ENCODE measurements around the gene ATP6V1B1. TPM values are rescaled to one million over a fixed set of nuclear protein-coding genes. Genes with fewer than 3 reads are reported as not detected.

Gene ATP6V1B1
- total RNA-seq, 1 donor from 2014 or later, result not detected

DNA sequence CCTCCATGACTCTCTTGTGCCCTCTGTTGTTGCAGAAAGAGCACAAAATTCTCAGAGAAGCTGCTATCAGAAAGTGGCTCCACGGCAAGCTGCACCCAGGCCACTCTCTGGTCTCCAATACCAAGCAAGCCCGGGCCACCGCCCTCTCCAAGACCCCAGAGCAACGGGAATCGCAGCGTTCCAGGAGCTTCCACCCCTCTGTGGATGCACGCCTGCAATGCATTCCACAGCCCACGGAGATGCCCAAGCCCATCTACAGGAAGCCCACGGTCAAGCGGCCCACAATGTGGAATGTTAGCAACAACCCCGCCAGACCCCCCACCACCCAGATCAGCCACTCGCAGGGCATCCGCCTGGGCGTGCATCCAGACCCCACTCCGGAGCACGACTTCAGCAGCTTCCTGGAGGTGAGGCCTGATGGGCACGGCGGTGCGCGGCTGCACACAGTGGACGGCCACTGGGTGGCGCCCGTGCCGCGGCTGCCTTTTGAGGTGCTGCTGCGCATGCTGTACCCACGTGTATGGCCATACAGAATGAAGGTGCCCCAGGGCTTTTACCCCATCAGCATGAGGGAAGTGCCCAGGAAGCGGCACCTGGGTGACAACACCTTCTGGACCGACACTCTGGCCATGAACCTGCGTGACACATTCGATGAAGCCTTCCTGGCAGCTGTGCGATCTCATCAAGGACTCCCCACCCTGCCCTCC, 49.0 kb downstream of the ATP6V1B1 start:
- intact Hi-C loops (cut with micrococcal nuclease), result loop anchor here (1.0 to 2.0 kb wide), 3 partner anchors 11 to 20 kb away; no protein-coding TSS in a partner anchor
- no peaks in the 10 kb centered on the region for H3K27me3 Mint-ChIP-seq
- H3K27ac Mint-ChIP-seq, result no peak overlapping the region
- H3K9me3 Mint-ChIP-seq, result no peaks in the 10 kb centered on the region
- peaks cover 12% of the 10 kb centered on the region for H3K4me1 Mint-ChIP-seq
- H3K36me3 Mint-ChIP-seq (ENCODE audit: low read depth), result peaks cover 32% of the 10 kb centered on the region
- peak overlapping the region; percentile 45 for H3K4me3 Mint-ChIP-seq
- DNase-seq, result peak; percentile 95

- Mint-ChIP-seq H3K9me3 (no peaks in the 10 kb centered on the region), H3K4me3 (no peak overlapping the region), H3K27me3 (no peaks in the 10 kb centered on the region), H3K36me3 (ENCODE audit: low read depth) (peaks cover 36% of the 10 kb centered on the region), H3K27ac (peak overlapping the region; percentile 66), H3K4me1 (peaks cover 12% of the 10 kb centered on the region)
- no peak for DNase-seq
- intact Hi-C loops (cut with micrococcal nuclease), result loop anchor here (1.0 to 2.0 kb wide), 3 partner anchors 10 to 20 kb away; no protein-coding TSS in a partner anchor
These were observed 49.6 kb downstream of the ATP6V1B1 start for GRCh38 chr2:70985283-70985688.

- no peaks in the 10 kb centered on the region for H3K9me3 Mint-ChIP-seq
- no peak for DNase-seq
- H3K4me1 Mint-ChIP-seq, result peaks cover 12% of the 10 kb centered on the region
- intact Hi-C loops (cut with micrococcal nuclease), result loop anchor here (1.0 to 2.0 kb wide), 3 partner anchors 9 to 21 kb away; no protein-coding TSS in a partner anchor
- H3K27ac Mint-ChIP-seq, result peak overlapping the region; percentile 25
- H3K36me3 Mint-ChIP-seq (ENCODE audit: low read depth), result peaks cover 38% of the 10 kb centered on the region
- no peak overlapping the region for H3K4me3 Mint-ChIP-seq
- H3K27me3 Mint-ChIP-seq, result no peaks in the 10 kb centered on the region
These were observed 50.3 kb downstream of the ATP6V1B1 start for GRCh38 chr2:70985956-70986355.

GRCh38 chr2:70986499-70987189, 50.9 kb downstream of the ATP6V1B1 start:
- no peak for DNase-seq
- no peaks in the 10 kb centered on the region for H3K9me3 Mint-ChIP-seq
- H3K27me3 Mint-ChIP-seq, result no peaks in the 10 kb centered on the region
- peaks cover 43% of the 10 kb centered on the region for H3K36me3 Mint-ChIP-seq (ENCODE audit: low read depth)
- no peak overlapping the region for H3K4me3 Mint-ChIP-seq
- H3K27ac Mint-ChIP-seq, result no peak overlapping the region
- H3K4me1 Mint-ChIP-seq, result peaks cover 14% of the 10 kb centered on the region
- intact Hi-C loops (cut with micrococcal nuclease), result no loop called here

DNA sequence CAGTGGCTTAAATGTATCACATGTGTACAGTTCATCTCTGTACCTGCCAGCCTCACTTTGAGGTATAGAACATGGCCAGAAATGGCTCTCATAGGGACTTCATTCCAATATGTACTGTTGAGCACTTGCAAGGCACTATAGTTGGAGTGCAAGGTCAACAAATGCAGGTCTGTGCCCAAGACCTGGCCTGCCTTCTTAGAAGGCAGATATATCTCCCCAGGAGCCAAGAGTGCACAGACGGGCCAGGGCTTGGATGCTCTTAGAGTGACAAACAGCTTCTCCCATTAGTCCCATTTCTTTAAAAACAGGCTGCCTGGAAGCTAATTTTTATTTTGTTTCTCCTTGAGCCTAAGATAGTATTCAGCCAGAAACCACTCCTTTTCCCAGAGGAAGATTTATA, 51.7 kb downstream of the ATP6V1B1 start:
- Mint-ChIP-seq H3K27ac (no peak overlapping the region), H3K4me3 (no peak overlapping the region), H3K27me3 (no peaks in the 10 kb centered on the region), H3K9me3 (no peaks in the 10 kb centered on the region), H3K4me1 (peaks cover 15% of the 10 kb centered on the region), H3K36me3 (ENCODE audit: low read depth) (peaks cover 47% of the 10 kb centered on the region)
- no peak for DNase-seq
- intact Hi-C loops (cut with micrococcal nuclease), result no loop called here

GRCh38 chr2:70988151-70988550, 52.5 kb downstream of the ATP6V1B1 start:
- peaks cover 52% of the 10 kb centered on the region for H3K36me3 Mint-ChIP-seq (ENCODE audit: low read depth)
- H3K4me3 Mint-ChIP-seq, result no peak overlapping the region
- no peaks in the 10 kb centered on the region for H3K27me3 Mint-ChIP-seq
- intact Hi-C loops (cut with micrococcal nuclease), result no loop called here
- DNase-seq, result no peak
- no peak overlapping the region for H3K27ac Mint-ChIP-seq
- peaks cover 20% of the 10 kb centered on the region for H3K4me1 Mint-ChIP-seq
- no peaks in the 10 kb centered on the region for H3K9me3 Mint-ChIP-seq

- no peak overlapping the region for H3K27ac Mint-ChIP-seq
- no peaks in the 10 kb centered on the region for H3K9me3 Mint-ChIP-seq
- no peak for DNase-seq
- no peaks in the 10 kb centered on the region for H3K27me3 Mint-ChIP-seq
- no peak overlapping the region for H3K4me3 Mint-ChIP-seq
- H3K4me1 Mint-ChIP-seq, result peaks cover 28% of the 10 kb centered on the region
- intact Hi-C loops (cut with micrococcal nuclease), result no loop called here
- peaks cover 59% of the 10 kb centered on the region for H3K36me3 Mint-ChIP-seq (ENCODE audit: low read depth)
These were observed 53.3 kb downstream of the ATP6V1B1 start for GRCh38 chr2:70988726-70989648.

- DNase-seq, result no peak
- intact Hi-C loops (cut with micrococcal nuclease), result loop anchor here (10.0 kb wide), 1 partner anchor 235 kb away; the partner anchor contains the start of gene PAIP2B
- Mint-ChIP-seq H3K36me3 (ENCODE audit: low read depth) (peaks cover 60% of the 10 kb centered on the region), H3K27ac (no peak overlapping the region), H3K4me1 (peaks cover 26% of the 10 kb centered on the region), H3K4me3 (no peak overlapping the region), H3K27me3 (no peaks in the 10 kb centered on the region), H3K9me3 (no peaks in the 10 kb centered on the region)
These were observed 54.5 kb downstream of the ATP6V1B1 start for GRCh38 chr2:70990216-70990615.

DNA sequence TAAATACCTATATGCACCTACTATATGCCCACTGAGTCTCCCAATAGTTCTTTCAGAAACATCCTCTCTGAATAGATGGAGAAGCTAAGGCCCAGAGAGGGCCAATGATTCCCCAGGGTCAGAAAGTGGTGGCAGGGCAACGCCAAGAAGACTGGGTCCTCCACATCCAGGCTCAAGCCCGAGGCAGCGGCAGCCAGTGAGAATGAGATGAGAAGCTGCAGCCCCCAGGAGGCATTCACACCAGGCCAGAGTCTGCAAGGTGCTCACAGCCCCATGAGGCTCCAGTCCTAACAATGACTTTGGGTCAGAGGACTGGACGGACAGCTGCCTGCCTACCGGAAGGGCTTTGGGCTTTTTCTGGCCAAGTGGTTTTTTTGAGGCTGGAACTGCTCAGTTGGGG, 55.4 kb downstream of the ATP6V1B1 start:
- Mint-ChIP-seq H3K27ac (no peak overlapping the region), H3K4me3 (no peak overlapping the region), H3K27me3 (no peaks in the 10 kb centered on the region), H3K36me3 (ENCODE audit: low read depth) (peaks cover 53% of the 10 kb centered on the region), H3K9me3 (no peaks in the 10 kb centered on the region), H3K4me1 (peaks cover 26% of the 10 kb centered on the region)
- intact Hi-C loops (cut with micrococcal nuclease), result loop anchor here (10.0 kb wide), 1 partner anchor 234 kb away; the partner anchor contains the start of gene PAIP2B
- DNase-seq, result no peak

- intact Hi-C loops (cut with micrococcal nuclease), result loop anchor here (10.0 kb wide), 1 partner anchor 233 kb away; the partner anchor contains the start of gene PAIP2B
- H3K36me3 Mint-ChIP-seq (ENCODE audit: low read depth), result peaks cover 49% of the 10 kb centered on the region
These were observed 56.0 kb downstream of the ATP6V1B1 start for GRCh38 chr2:70991742-70992141.

DNA sequence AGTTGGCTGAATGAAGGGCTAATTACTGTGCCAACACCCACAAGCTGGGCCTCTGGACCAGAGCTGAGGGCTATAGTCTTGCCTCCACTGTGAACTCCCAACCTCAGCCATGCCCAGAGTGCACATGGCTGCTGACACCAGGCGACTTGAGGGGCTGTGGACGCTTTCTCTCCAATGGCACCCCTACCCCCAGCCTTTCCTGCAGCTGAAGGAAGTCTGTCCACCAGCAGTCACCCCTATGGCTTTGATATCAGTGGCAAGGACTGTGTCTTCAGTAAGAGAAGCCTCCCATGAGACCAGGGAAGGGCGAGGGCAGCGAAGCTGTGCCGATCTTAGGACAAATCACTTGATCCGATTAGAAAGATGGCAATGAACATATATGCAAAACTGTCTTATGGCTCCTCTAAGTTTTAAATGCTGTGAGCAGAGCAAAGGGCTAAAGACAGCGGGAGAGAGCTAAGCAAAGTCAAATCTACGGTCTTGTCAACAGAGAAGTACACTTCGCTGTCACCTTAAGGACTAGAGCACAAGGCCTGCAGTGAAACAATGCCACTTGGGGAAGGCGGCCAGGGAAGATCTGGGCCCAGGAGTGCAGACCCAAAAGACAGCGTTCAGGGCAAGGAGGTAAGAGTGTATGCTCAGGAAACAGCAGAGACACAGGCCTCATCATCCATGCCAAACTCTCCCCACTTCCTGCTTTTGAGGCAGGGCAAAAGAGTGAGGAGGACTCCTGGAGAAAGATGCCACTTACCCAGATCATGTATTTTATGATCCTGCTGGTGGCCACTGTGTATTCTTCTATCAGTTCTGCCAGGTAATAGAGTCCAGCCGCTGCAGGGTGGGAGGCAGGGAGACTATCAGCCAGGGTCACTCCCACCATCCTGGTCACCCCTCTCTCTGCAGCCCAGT, 57.5 kb downstream of the ATP6V1B1 start:
- Mint-ChIP-seq H3K4me3 (peak overlapping the region; percentile 99), H3K27ac (peak overlapping the region; percentile 96), H3K4me1 (peaks cover 24% of the 10 kb centered on the region), H3K36me3 (ENCODE audit: low read depth) (peaks cover 38% of the 10 kb centered on the region), H3K27me3 (no peaks in the 10 kb centered on the region), H3K9me3 (no peaks in the 10 kb centered on the region)
- intact Hi-C loops (cut with micrococcal nuclease), result loop anchor here (10.0 kb wide), 1 partner anchor 232 kb away; the partner anchor contains the start of gene PAIP2B
- DNase-seq, result no peak

More at GRCh38 chr2:70991742-70992141, 56.0 kb downstream of the ATP6V1B1 start:
- H3K27ac Mint-ChIP-seq, result peak overlapping the region; percentile 44
- no peak for DNase-seq
- H3K4me1 Mint-ChIP-seq, result peaks cover 24% of the 10 kb centered on the region
- no peak overlapping the region for H3K4me3 Mint-ChIP-seq
- no peaks in the 10 kb centered on the region for H3K27me3 Mint-ChIP-seq
- no peaks in the 10 kb centered on the region for H3K9me3 Mint-ChIP-seq

- H3K4me1 Mint-ChIP-seq, result peaks cover 29% of the 10 kb centered on the region
- no peaks in the 10 kb centered on the region for H3K27me3 Mint-ChIP-seq
- peak overlapping the region; percentile 99 for H3K4me3 Mint-ChIP-seq
- peak overlapping the region; percentile 96 for H3K27ac Mint-ChIP-seq
- intact Hi-C loops (cut with micrococcal nuclease), result loop anchor here (1.0 to 10.0 kb wide), 3 partner anchors 75 to 231 kb away; partner anchors contain the start of genes MCEE, MPHOSPH10, NAGK and PAIP2B
- no peaks in the 10 kb centered on the region for H3K9me3 Mint-ChIP-seq
- DNase-seq, result peak; percentile 82
- peaks cover 28% of the 10 kb centered on the region for H3K36me3 Mint-ChIP-seq (ENCODE audit: low read depth)
These were observed 58.5 kb downstream of the ATP6V1B1 start for GRCh38 chr2:70994009-70994698.
